Femur (tissue), 1 donor: ENCODE results near the gene METTL9.
A peak's percentile ranks its signal among the peaks of the same experiment; 100 is the strongest.
"Not testable (repeated sequence)": the region's sequence is repeated elsewhere in the genome, so short reads cannot be mapped to it uniquely, and the experiment has no call there.

Source experiments
- DNase-seq: peaks from one replicate; pipeline ENCODE4 v3.0.0-alpha.2; 2017

METTL9 gene

GRCh38 chr16:21611198-21611555 is 11.8 kb downstream of the METTL9 start:
- no peak for DNase-seq

DNA sequence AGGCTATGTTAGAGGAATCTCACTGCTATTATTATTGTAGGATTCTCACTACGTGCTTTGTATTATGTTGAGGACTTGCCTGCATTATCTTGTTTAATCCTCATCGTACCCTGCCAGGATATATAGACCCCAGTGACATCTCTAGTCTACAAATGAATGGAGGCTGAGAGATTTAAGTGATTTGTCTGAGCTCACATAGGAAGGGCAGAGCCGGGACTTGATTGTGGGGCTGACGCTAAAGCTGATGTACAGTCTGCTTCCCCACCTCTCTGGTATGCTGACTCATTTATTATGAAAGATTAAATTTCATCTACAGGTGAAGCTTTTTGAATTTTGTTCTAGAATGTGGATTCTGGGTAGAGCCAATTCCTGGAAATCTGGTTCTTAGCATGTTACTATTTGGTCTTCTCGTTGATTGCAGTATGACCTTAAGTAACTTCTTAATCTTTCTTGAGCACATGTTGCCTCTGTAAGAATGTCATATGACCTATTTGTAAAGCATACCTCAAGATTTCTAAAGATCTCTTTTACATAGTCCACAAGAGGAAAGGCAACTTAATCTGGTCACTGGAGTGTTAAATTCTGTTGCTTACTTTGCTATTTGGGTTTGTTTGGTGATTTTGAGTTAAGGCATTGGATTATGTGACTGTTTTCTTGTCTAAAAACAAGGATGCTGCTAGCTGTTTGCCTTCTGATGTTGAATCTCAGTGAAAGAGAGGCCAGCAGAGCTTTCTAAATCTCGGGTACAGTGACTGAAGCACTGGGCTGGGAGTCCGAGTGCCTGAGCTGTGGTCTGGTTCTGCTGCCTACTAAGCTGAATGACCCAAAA is 12.4 kb downstream of the METTL9 start:
- no peak for DNase-seq

DNA sequence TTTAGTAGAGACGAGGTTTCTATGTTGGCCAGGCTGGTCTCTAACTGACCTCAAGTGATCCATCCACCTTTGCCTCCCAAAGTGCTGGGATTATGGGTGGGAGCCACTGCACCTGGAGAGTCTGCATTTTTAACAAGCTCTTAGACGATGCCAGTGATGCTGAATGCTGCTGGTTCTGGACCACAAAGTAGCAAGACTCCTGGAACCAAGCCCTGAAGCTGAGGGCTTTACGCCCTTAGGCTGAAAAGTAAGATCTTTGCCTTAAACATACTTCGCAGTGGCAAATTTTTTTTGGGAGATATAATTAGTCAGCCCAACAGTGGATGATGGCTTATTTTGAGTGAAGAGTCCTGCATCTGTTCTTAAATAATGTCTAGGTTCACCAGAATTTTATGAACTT is 14.0 kb downstream of the METTL9 start:
- no peak for DNase-seq

DNA sequence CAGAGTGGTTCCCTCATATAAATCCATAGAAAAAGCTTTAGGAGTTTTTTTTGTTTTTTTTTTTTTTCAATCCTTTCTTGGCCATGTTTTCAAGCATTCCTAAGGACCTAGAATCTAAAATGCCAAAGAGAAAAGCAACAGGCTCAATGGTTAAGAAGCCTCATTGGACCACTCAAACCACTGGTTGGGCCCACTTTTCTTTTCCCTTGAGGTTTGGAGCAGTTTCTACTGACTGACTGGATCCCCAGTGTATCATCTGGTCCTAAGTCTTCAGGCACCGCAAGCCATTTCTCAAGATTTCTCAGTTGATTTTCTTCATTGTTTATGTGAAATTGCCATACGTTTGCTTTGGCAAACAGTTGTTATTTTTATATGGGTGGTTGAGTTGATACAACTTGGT is 14.4 kb downstream of the METTL9 start:
- DNase-seq = no peak

DNA sequence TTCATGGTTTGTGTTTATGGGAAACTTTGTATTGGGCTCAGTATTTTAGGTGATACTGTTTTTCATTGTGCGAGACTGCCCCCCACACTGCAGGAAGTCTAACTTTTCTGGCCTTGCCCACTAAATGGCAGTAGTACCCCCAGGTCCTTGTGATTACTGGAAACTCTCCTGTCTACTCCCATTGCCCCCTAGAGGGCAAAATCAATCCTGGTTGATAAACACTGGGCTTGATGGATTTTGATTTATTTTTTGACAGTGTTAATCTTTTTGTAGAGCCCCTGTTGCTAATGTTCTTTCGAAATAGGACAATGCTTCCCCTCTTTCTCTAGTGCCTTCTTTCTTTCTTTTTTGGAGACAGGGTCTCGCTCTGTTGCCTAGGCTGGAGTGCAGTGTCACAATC is 15.5 kb downstream of the METTL9 start:
- DNase-seq = no peak

- DNase-seq = no peak
Observed at GRCh38 chr16:21617607-21618006, 18.2 kb downstream of the METTL9 start.

DNA sequence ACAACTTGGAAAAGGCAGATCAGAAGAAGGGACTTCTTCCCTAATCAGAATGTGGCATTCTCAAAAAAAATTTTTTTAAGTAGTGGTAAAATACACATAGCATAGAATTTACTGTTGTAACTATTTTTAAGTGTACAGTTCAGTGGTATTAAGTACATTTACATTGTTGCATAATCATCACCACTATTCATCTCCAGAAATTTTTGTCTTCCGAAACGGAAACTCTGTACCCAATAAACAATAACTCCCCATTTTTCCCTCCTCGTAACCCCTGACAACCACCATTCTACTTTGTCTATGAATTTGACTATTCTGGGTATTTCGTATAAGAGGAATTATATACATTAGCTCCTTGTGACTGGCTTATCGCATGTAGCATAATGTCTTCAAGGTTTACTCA is 18.9 kb downstream of the METTL9 start:
- no peak for DNase-seq

- no peak for DNase-seq
Observed at GRCh38 chr16:21619765-21620425, 20.5 kb downstream of the METTL9 start.

DNA sequence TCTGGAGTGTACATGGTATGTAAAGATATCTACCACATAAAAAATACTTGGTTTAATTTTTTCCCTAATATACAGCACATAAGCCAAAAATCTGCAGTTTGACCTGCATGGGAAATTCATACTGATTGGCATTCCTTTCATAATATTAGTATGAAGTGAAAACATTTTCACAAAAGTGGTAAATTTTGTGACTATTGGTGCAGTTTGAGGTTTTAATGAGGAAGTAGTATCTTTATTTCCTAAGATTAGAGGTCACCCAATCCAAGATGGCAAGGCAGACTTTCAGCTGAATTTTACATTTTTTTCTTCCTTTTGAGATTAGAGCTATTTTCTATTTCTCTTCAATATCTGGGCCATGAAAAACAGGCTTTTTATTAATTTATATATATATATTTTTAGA is 21.2 kb downstream of the METTL9 start:
- DNase-seq = no peak

- DNase-seq = no peak
Observed at GRCh38 chr16:21622545-21622944, 23.2 kb downstream of the METTL9 start.

DNA sequence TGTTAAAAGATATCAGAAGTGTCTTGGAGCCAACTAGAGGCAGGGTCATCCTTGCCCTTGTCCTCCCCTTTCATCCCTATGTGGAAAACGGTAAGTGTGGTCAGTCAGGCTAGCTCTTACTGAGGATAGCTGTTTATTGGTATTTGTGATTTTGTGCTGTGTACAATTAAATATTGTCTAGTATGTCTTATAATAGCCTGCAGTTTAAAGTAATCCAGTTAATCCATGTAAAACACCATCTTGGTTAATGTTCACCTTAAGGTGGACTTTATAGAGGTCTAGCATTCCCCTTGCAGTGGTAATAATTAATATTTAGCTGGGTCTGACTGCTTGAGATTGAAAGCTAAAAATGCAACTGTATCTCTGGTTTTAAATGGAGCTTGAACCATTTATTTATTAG is 25.6 kb downstream of the METTL9 start:
- no peak for DNase-seq

DNA sequence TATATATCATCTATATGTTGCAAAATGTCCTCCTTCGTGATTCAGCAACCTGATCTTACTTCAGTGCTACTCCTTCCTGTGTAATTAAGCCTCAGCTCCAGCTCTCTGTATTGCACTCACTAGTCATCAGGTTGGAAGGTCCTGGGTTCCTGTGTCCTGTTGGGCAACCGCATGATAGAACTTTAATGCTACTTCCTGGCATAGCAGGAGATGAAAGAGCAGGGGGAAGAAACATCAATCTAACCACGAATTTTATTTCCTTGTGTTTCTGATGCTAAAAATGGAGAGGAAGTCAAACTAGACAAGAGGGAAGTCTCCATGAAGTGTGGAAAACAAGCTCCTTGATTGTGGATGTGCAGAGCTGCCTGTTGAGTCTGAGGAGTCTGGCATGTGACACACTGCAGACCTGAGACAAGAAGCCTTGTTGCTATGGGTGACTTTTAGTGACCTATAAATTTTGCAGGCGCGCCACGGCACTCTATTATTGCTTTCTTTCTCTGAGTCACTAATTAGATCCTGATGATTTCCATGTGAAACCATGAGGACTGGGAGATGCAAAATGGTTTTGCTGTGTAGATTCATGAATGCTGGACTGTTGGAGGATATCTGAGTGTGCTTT is 27.4 kb downstream of the METTL9 start:
- peak; percentile 33 for DNase-seq

DNA sequence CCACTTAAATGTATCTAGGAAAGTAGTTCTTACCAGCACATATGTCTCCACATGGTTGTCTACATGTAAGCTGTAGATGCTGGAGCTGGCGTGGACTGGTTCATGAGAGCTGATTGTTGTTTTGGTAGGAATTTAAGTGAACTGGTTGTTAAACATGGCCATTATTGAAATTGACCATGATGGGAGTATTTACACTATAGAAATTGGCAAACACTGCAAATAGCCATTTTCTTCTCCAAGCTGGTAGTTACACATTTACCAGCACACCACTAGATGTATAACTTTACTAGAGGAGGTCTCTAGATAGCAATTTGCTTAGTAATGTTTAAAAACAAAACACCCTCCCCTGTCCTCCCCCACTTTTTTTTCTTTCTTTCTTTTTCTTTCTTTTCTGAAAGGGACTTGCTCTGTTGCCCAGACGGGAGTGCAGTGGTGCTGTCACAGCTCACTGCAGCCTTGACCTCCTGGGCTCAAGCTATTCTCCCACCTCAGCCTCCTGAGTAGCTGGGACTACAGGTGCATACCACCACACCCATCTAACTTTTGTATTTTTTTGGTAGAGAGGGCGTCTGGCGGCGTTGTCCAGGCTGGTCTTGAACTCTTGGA is 28.8 kb downstream of the METTL9 start:
- DNase-seq = no peak

DNA sequence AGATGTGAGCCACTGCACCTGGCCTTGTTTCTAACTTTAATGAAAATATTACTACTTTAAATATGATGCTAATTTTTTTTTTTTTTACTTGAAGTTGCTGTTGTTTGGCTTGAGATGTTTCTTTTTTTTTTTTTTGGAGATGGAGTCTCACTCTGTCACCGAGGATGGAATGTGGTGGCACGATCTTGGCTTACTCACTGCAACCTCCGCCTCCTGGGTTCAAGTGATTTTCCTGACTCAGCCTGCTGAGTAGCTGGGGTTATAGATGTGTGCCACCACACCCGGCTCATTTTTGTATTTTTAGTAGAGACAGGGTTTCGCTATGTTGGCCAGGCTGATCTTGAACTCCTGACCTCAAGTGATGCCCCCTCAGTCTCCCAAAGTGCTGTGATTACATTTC is 29.4 kb downstream of the METTL9 start:
- DNase-seq = no peak

- DNase-seq = not testable (repeated sequence)
Observed at GRCh38 chr16:21629616-21630539, 30.5 kb downstream of the METTL9 start.

DNA sequence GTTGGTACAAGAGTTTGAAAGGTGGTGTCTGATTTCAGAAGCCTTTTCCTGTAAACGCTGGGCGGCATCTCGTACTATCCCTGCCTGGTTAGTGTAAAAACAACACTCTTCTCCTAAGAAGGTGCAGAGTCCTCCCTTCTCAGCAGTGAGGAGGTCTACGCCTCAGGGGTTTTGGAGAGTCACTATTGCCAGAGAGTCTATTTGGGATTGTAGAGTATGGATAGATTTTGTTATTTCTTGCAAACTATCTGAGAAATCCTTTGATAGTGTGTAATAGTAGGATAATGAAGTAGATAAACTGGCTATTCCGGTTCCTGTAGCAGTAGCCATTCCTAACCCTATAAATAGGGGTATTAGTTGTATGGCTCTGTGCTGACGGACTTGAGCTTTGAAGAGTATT is 31.5 kb downstream of the METTL9 start:
- DNase-seq = not testable (repeated sequence)

- not testable (repeated sequence) for DNase-seq
Observed at GRCh38 chr16:21631376-21631775, 32.0 kb downstream of the METTL9 start.

DNA sequence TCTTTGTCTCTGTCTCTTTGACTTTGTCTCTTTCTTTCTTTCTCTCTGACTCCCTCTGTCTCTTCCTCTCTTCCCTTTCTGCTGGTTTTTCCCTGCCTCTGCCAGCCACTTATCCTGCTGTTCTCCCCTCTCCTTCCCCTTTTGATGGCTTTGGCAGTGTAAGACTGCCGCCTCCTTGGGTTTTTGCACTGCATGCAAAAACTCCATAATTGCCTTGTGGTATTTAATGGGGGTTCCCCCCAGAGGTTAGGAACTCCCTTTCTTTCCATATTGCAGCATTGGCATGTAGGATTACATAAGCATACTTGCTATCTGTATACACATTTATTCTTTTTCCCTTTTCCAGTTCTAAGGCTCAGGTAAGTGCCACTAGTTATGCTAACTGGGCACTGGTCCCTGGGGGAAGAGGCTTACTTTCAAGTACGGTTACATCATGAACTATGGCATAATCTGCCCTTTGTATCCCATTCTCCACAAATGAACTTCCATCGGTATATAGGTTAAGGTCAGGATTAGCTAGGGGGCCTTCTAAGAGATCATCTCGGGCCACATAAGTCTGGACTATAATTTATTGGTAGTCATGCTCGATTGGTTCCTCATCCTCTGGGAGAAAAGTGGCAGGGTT is 32.7 kb downstream of the METTL9 start:
- DNase-seq = not testable (repeated sequence)

DNA sequence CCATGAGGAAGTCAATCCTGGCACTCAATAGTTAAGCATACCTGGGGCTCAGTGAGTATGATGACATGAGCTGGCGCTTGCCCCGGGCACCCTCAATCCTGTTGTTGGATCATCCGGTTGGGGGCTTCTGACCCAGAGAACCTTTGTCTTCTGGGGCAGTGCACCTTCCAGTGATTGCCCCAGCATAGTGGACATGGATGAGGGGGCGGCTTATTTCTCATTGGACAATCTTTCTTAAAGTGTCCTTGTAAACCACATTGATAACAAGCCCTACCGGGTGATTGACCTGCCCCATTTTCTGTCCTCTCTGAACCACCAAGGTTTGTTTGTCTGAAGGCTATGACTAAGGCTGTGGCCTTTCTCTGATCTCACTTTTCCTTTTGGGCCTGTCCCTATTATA is 34.8 kb downstream of the METTL9 start:
- DNase-seq = no peak

- DNase-seq = not testable (repeated sequence)
Observed at GRCh38 chr16:21635694-21636093, 36.3 kb downstream of the METTL9 start.

GRCh38 chr16:21637032-21637968 is 37.9 kb downstream of the METTL9 start:
- no peak for DNase-seq
